IgD-negative memory B cell (primary cell): ENCODE data around the gene DAPK2. TPM values are rescaled to one million over a fixed set of nuclear protein-coding genes. Genes with fewer than 3 reads are reported as not detected.
"Not testable (repeated sequence)": the region's sequence is repeated elsewhere in the genome, so short reads cannot be mapped to it uniquely, and the experiment has no call there.

Experiments
- H3K27ac Mint-ChIP-seq, 3 donors: one replicate each; pipeline ENCODE4 v1.8.0; 2020 to 2022; ENCODE audit warnings: mild to moderate bottlenecking in 3 of 3, mixed read lengths in 3 of 3, moderate library complexity in 1 of 3
- H3K27me3 Mint-ChIP-seq: one replicate; pipeline ENCODE4 v1.8.0; 2021; ENCODE audit warnings: mixed read lengths
- H3K36me3 Mint-ChIP-seq: one replicate; pipeline ENCODE4 v1.8.0; 2020; ENCODE audit warnings: mild to moderate bottlenecking, mixed read lengths
- H3K4me1 Mint-ChIP-seq, 3 donors: one replicate each; pipeline ENCODE4 v1.8.0; 2020 to 2022; ENCODE audit warnings: mixed read lengths in 3 of 3, mild to moderate bottlenecking in 1 of 3
- H3K4me3 Mint-ChIP-seq, 4 donors: one replicate each; pipeline ENCODE4 v1.8.0; 2020 to 2022; ENCODE audit warnings: mild to moderate bottlenecking in 4 of 4, mixed read lengths in 4 of 4, moderate library complexity in 3 of 4
- H3K9me3 Mint-ChIP-seq, 3 donors: one replicate each; pipeline ENCODE4 v1.8.0; 2020 to 2021; ENCODE audit warnings: mixed read lengths in 3 of 3, mild to moderate bottlenecking in 1 of 3
- polyA plus RNA-seq: library from polyadenylated mRNA; unstranded; fragments of 300-500 nt; fragmentation: Illumina TruSeq; gene quantifications from one replicate; pipeline ENCODE4 v1.2.3, GENCODE V29; 2021

Gene DAPK2
- polyA plus RNA-seq, 1 donor from 2014 or later: 7.7 TPM

- peaks cover 7 to 13% (median 12%) of the 10 kb centered on the region in 3 donors for H3K4me1 Mint-ChIP-seq
- H3K27me3 Mint-ChIP-seq: no peaks in the 10 kb centered on the region
- H3K27ac Mint-ChIP-seq: peak overlapping the region in 1 of 3 donors; percentile 86
- H3K9me3 Mint-ChIP-seq: no peaks in the 10 kb centered on the region
- H3K36me3 Mint-ChIP-seq: peaks cover 12% of the 10 kb centered on the region
- H3K4me3 Mint-ChIP-seq: peak overlapping the region in 2 of 4 donors; percentile 19 to 69
Observed at GRCh38 chr15:63971427-63971805, 74.9 kb downstream of the DAPK2 start.

- Mint-ChIP-seq H3K4me1 (peaks cover 7 to 13% (median 12%) of the 10 kb centered on the region in 3 donors), H3K4me3 (peak overlapping the region in 2 of 4 donors; percentile 19 to 69), H3K27ac (peak overlapping the region in 1 of 3 donors; percentile 86), H3K27me3 (no peaks in the 10 kb centered on the region), H3K9me3 (no peaks in the 10 kb centered on the region), H3K36me3 (peaks cover 12% of the 10 kb centered on the region)
Observed at GRCh38 chr15:63970621-63971426, 75.5 kb downstream of the DAPK2 start.

- H3K27ac Mint-ChIP-seq: no peak overlapping the region
- H3K4me1 Mint-ChIP-seq: peaks cover 7 to 13% (median 12%) of the 10 kb centered on the region in 3 donors
- H3K4me3 Mint-ChIP-seq: no peak overlapping the region
- peaks cover 12% of the 10 kb centered on the region for H3K36me3 Mint-ChIP-seq
- H3K9me3 Mint-ChIP-seq: no peaks in the 10 kb centered on the region
- H3K27me3 Mint-ChIP-seq: no peaks in the 10 kb centered on the region
Observed at GRCh38 chr15:63969652-63970421, 76.4 kb downstream of the DAPK2 start.

GRCh38 chr15:63968700-63969099, 77.6 kb downstream of the DAPK2 start:
- H3K4me1 Mint-ChIP-seq: peaks cover 6 to 13% (median 12%) of the 10 kb centered on the region in 3 donors
- H3K36me3 Mint-ChIP-seq: peaks cover 12% of the 10 kb centered on the region
- H3K27me3 Mint-ChIP-seq: no peaks in the 10 kb centered on the region
- peaks cover 0 to 5% (median 0%) of the 10 kb centered on the region in 3 donors for H3K9me3 Mint-ChIP-seq
- no peak overlapping the region for H3K27ac Mint-ChIP-seq
- H3K4me3 Mint-ChIP-seq: no peak overlapping the region

- H3K36me3 Mint-ChIP-seq: peaks cover 8% of the 10 kb centered on the region
- no peak overlapping the region for H3K4me3 Mint-ChIP-seq
- peaks cover 6 to 13% (median 12%) of the 10 kb centered on the region in 3 donors for H3K4me1 Mint-ChIP-seq
- peaks cover 0 to 5% (median 0%) of the 10 kb centered on the region in 3 donors for H3K9me3 Mint-ChIP-seq
- H3K27ac Mint-ChIP-seq: no peak overlapping the region
- H3K27me3 Mint-ChIP-seq: no peaks in the 10 kb centered on the region
Observed at GRCh38 chr15:63968122-63968524, 78.2 kb downstream of the DAPK2 start.

GRCh38 chr15:63967616-63968015, 78.7 kb downstream of the DAPK2 start:
- Mint-ChIP-seq H3K36me3 (peaks cover 8% of the 10 kb centered on the region), H3K9me3 (peaks cover 0 to 5% (median 0%) of the 10 kb centered on the region in 3 donors), H3K27ac (no peak overlapping the region), H3K4me3 (no peak overlapping the region), H3K4me1 (peaks cover 6 to 13% (median 12%) of the 10 kb centered on the region in 3 donors), H3K27me3 (no peaks in the 10 kb centered on the region)

GRCh38 chr15:63962947-63963721, 83.2 kb downstream of the DAPK2 start:
- H3K27ac Mint-ChIP-seq, H3K27me3 Mint-ChIP-seq, H3K36me3 Mint-ChIP-seq, H3K9me3 Mint-ChIP-seq, H3K4me3 Mint-ChIP-seq, H3K4me1 Mint-ChIP-seq: not testable (repeated sequence)

GRCh38 chr15:63953524-63953923, 92.8 kb downstream of the DAPK2 start:
- H3K27ac Mint-ChIP-seq: no peak overlapping the region
- no peaks in the 10 kb centered on the region for H3K27me3 Mint-ChIP-seq

GRCh38 chr15:63950911-63951481, 95.3 kb downstream of the DAPK2 start:
- Mint-ChIP-seq H3K36me3 (peaks cover 8% of the 10 kb centered on the region), H3K4me3 (no peak overlapping the region), H3K27me3 (no peaks in the 10 kb centered on the region), H3K9me3 (no peaks in the 10 kb centered on the region), H3K4me1 (peaks cover 3 to 6% (median 4%) of the 10 kb centered on the region in 3 donors), H3K27ac (no peak overlapping the region)

More at GRCh38 chr15:63953524-63953923, 92.8 kb downstream of the DAPK2 start:
- Mint-ChIP-seq H3K4me3 (no peak overlapping the region), H3K9me3 (no peaks in the 10 kb centered on the region), H3K4me1 (peaks cover 3 to 6% (median 3%) of the 10 kb centered on the region in 3 donors), H3K36me3 (peaks cover 6% of the 10 kb centered on the region)

- peaks cover 9 to 11% (median 9%) of the 10 kb centered on the region in 3 donors for H3K4me1 Mint-ChIP-seq
- peaks cover 2% of the 10 kb centered on the region for H3K27me3 Mint-ChIP-seq
- H3K27ac Mint-ChIP-seq: peak overlapping the region in 1 of 3 donors; percentile 67
- H3K36me3 Mint-ChIP-seq: peaks cover 8% of the 10 kb centered on the region
- H3K4me3 Mint-ChIP-seq: no peak overlapping the region
- no peaks in the 10 kb centered on the region for H3K9me3 Mint-ChIP-seq
Observed at GRCh38 chr15:63948971-63949370, 97.3 kb downstream of the DAPK2 start.

- no peak overlapping the region for H3K4me3 Mint-ChIP-seq
- peaks cover 7% of the 10 kb centered on the region for H3K36me3 Mint-ChIP-seq
- H3K27ac Mint-ChIP-seq: no peak overlapping the region
- peaks cover 2% of the 10 kb centered on the region for H3K27me3 Mint-ChIP-seq
- peaks cover 9 to 11% (median 9%) of the 10 kb centered on the region in 3 donors for H3K4me1 Mint-ChIP-seq
- no peaks in the 10 kb centered on the region for H3K9me3 Mint-ChIP-seq
Observed at GRCh38 chr15:63948436-63948835, 97.8 kb downstream of the DAPK2 start.

- Mint-ChIP-seq H3K4me3 (no peak overlapping the region), H3K9me3 (no peaks in the 10 kb centered on the region), H3K27ac (no peak overlapping the region), H3K4me1 (peaks cover 14 to 16% (median 16%) of the 10 kb centered on the region in 3 donors), H3K27me3 (peaks cover 2% of the 10 kb centered on the region), H3K36me3 (peaks cover 4% of the 10 kb centered on the region)
Observed at GRCh38 chr15:63947228-63947627, 99.1 kb downstream of the DAPK2 start.

GRCh38 chr15:63946524-63947065, 99.7 kb downstream of the DAPK2 start:
- Mint-ChIP-seq H3K36me3 (peaks cover 3% of the 10 kb centered on the region), H3K27ac (no peak overlapping the region), H3K9me3 (no peaks in the 10 kb centered on the region), H3K4me1 (peaks cover 14 to 16% (median 16%) of the 10 kb centered on the region in 3 donors), H3K27me3 (peaks cover 2% of the 10 kb centered on the region), H3K4me3 (no peak overlapping the region)

- peaks cover 2% of the 10 kb centered on the region for H3K27me3 Mint-ChIP-seq
- peaks cover 16% of the 10 kb centered on the region in 3 donors for H3K4me1 Mint-ChIP-seq
- peaks cover 2% of the 10 kb centered on the region for H3K36me3 Mint-ChIP-seq
- no peak overlapping the region for H3K27ac Mint-ChIP-seq
- peak overlapping the region in 1 of 4 donors; percentile 37 for H3K4me3 Mint-ChIP-seq
- H3K9me3 Mint-ChIP-seq: no peaks in the 10 kb centered on the region
Observed at GRCh38 chr15:63945838-63946298, 100.4 kb downstream of the DAPK2 start.
